ENCODE data around the gene PCARE.

GRCh38 chr2:29047083-29047845 lies 27.1 kb downstream of the PCARE start:
- TF ChIP-seq POLR2A (IDR thresholded peaks at IDR 0.05; ENCODE audit: low read length) (no peak), GATA1 (IDR thresholded peaks at IDR 0.05; ENCODE audit: low read depth, low read length) (no peak)

Data from erythroblast (primary cell).